SH-SY5Y (cell line): Measurements from ENCODE around the gene LILRA1.

Source experiments
- GATA2 ChIP-seq: IDR thresholded peaks from 2 replicates; pipeline ENCODE4 v1.6.1; 2011; ENCODE audit warnings: mild to moderate bottlenecking, low read depth, low read length
- GATA3 ChIP-seq: IDR thresholded peaks from 2 replicates; pipeline ENCODE4 v1.6.1; 2011; ENCODE audit warnings: low read depth, mild to moderate bottlenecking, low read length, moderate library complexity

- TF ChIP-seq GATA2 (no peak), GATA3 (no peak)
Measured at GRCh38 chr19:54561840-54562239, 31.6 kb upstream of the LILRA1 start.
